GM19467 (cell line): ENCODE results near the gene CLEC20A.

Experiments
- ATAC-seq: cut with Tn5 transposase; IDR thresholded peaks from one replicate; pipeline ENCODE4 v1.9.1; 2021; ENCODE audit warnings: mild to moderate bottlenecking, moderate library complexity; ENCODE audit not compliant: unreplicated experiment

CLEC20A gene

GRCh38 chr1:178500936-178501554 lies 4.3 kb upstream of the CLEC20A start:
- no peak for ATAC-seq

GRCh38 chr1:178500091-178500770 lies 3.5 kb upstream of the CLEC20A start:
- ATAC-seq, result no peak

- no peak for ATAC-seq
Observed at GRCh38 chr1:178498896-178499675, 2.3 kb upstream of the CLEC20A start.

DNA sequence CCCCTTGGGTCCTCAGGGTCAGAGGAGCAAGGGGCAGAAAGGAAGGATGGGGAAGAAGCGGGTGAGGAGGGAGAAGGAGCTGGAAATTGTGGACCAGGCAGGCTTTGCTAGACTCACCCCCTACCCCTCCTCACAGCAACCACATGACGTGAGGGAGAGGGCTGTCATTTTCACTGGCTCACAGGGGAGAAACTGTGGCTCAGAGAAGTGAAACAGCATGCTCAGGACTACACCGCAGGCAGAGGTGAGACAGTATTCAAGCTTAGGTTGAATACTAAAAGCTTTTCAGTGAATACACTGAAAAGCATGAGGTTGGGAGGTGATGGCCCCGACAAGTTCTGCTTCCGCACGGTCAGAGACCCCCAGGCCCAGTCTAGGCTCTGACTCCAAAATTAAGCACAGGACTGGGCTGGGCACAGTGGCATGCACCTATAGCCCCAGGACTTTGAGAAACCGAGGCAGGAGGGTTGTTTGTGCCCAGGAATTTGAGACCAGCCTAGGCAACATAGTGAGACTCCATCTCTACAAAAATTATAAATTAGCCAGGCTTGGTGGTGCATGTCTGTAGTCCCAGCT lies 1.2 kb upstream of the CLEC20A start:
- no peak for ATAC-seq

DNA sequence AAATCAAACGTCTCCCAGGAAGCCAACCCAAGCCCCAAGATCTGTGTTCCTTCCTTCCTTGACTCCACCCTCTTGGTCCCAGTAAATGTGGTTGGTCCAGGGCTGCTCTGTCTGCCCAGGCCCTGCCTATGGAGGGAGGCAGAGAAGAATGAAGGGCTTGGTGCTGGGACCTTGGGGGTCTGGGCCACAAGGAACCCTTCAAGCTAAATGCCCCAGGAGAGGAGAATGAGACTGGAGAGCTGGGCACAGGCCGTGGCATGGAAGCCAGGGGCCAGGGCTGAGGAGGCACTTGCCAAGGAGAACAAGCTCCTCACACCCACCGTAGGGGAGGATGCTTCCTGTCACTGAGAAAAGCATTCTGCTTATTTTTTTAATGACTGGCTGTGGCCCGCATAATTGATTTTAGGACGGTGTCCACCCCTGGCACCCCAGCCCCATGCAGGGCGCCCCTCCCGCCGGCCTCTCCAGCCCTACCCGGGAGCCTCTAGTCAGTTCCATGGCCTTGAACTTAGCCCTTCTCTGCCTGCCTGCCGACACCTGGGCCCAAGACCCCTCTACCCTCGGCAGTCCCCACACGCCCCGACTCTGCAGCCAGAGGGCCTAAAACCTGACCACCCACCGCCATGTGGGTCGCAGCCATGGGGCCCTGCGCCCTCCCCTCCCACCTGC lies 889 bp downstream of the CLEC20A start:
- no peak for ATAC-seq

- no peak for ATAC-seq
Observed at GRCh38 chr1:178495158-178495557, 1.6 kb downstream of the CLEC20A start.

DNA sequence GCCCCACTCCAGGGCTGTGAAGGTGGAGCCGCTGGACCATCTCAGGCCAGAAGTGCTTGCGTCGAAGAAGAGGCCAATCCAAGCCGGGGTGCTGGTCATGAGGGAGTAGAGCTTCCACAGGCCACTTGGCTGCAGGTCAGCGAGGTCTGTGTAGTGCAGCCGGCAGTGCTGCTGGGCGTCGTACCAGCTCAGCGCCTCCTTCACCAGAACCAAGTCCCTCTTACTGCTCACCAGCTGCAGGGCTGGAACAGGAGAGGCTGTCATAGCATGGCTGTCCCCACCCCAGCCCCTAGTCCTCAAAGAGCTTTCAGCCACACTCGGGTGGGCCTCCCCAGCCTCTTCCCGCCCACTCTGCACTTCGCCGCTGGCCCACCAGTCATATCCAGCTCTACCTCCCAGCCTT lies 2.2 kb downstream of the CLEC20A start:
- ATAC-seq, result no peak

GRCh38 chr1:178493301-178493741 lies 3.4 kb downstream of the CLEC20A start:
- ATAC-seq, result no peak

- no peak for ATAC-seq
Observed at GRCh38 chr1:178492341-178492740, 4.4 kb downstream of the CLEC20A start.

DNA sequence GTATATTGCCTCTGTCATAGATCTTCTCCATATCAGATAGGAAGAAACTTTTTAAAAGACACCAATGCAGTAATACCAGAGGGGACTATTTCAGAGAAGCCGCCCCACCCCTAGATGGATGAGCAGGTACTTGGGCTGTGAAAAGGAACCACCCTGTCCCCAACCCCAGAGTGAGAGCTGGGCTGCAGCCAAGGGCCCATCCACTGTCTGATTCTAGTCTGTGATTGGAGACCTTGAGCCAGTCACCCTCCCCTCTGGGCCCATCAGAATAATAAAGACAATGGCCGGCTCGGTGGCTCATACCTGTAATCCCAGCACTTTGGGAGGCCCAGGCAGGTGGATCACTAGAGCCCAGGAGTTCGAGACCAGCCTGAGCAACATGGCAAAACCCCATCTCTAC lies 5.0 kb downstream of the CLEC20A start:
- ATAC-seq, result no peak

GRCh38 chr1:178490967-178491366 lies 5.8 kb downstream of the CLEC20A start:
- no peak for ATAC-seq

- ATAC-seq, result no peak
Observed at GRCh38 chr1:178490136-178490535, 6.6 kb downstream of the CLEC20A start.

- no peak for ATAC-seq
Observed at GRCh38 chr1:178489399-178489798, 7.4 kb downstream of the CLEC20A start.

DNA sequence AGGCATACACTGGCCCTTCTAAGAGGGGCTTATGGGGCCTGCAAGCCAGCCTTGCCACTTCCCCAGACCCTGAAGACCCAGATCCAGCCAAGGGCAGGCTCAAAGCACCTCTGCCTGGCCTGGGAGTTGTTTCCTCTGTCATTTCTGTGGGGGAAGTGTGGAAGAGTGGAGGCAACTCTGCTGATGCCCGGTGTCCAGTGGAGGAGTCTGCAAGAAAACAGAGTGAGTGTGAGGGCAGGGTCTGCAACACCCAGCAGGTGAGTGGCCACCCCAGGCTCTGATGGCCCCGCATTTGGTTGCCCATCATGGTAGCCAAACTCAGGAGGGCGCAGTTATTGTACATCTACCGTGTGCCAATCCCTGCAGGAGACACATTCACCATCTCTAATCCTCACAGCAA lies 8.4 kb downstream of the CLEC20A start:
- ATAC-seq, result no peak

GRCh38 chr1:178487070-178487615 lies 9.6 kb downstream of the CLEC20A start:
- ATAC-seq, result no peak

- ATAC-seq, result no peak
Observed at GRCh38 chr1:178486100-178487069, 10.4 kb downstream of the CLEC20A start.

- no peak for ATAC-seq
Observed at GRCh38 chr1:178485541-178485981, 11.2 kb downstream of the CLEC20A start.

GRCh38 chr1:178484698-178485225 lies 12.0 kb downstream of the CLEC20A start:
- ATAC-seq, result no peak

DNA sequence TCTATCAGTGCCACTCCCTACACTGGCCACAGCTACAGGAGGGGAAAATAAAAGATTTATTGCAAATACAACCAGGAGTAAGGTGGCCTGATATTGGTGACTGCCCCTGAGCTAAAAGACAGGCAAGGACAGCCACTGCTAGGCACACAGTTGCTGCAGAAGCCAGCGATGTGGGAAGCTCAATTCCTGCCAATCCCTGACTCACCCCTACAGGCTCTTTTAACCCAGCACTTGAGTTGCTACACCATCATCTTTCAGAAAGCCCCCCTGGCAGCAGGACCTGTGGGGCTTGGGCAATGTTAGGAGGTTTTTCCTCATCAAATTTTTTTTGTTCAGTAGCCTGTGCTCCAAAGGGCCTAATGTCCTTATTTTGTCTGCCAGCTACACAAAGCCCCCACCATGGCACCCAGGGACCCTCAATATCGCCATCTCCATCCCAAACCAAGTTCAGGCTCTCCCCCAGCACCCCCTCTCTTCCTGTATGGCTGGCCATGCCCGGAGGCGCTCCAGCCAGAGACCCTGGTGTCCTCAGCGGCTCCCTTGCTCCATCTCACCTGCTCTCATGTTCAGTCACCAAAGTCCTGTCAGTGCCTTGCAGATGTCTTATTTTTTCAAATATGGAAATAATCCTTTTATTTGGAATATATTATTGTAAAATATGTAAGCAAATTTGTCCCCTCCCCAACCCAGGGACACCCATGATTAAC lies 13.4 kb downstream of the CLEC20A start:
- ATAC-seq, result no peak
